ENCODE data around the gene HGD. TPM values are rescaled to one million over a fixed set of nuclear protein-coding genes. Genes with fewer than 3 reads are reported as not detected.

Gene HGD
- total RNA-seq, 1 experiment from 2014 or later: 0.59 TPM

- TF ChIP-seq, protein P1, sequence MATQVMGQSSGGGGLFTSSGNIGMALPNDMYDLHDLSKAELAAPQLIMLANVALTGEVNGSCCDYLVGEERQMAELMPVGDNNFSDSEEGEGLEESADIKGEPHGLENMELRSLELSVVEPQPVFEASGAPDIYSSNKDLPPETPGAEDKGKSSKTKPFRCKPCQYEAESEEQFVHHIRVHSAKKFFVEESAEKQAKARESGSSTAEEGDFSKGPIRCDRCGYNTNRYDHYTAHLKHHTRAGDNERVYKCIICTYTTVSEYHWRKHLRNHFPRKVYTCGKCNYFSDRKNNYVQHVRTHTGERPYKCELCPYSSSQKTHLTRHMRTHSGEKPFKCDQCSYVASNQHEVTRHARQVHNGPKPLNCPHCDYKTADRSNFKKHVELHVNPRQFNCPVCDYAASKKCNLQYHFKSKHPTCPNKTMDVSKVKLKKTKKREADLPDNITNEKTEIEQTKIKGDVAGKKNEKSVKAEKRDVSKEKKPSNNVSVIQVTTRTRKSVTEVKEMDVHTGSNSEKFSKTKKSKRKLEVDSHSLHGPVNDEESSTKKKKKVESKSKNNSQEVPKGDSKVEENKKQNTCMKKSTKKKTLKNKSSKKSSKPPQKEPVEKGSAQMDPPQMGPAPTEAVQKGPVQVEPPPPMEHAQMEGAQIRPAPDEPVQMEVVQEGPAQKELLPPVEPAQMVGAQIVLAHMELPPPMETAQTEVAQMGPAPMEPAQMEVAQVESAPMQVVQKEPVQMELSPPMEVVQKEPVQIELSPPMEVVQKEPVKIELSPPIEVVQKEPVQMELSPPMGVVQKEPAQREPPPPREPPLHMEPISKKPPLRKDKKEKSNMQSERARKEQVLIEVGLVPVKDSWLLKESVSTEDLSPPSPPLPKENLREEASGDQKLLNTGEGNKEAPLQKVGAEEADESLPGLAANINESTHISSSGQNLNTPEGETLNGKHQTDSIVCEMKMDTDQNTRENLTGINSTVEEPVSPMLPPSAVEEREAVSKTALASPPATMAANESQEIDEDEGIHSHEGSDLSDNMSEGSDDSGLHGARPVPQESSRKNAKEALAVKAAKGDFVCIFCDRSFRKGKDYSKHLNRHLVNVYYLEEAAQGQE (IDR thresholded peaks at IDR 0.05; ENCODE audit: low read depth): no peak
- no peak for TF ChIP-seq CTCF (IDR thresholded peaks at IDR 0.05 in 2 of 3, conservative IDR thresholded peaks at IDR 0.05 in 1 of 3; ENCODE audit: borderline replicate concordance in 1 of 3, insufficient read depth in 1 of 3, low read depth in 2 of 3, low read length in 2 of 3)
- no peak for TF ChIP-seq YY1 (IDR thresholded peaks at IDR 0.05; ENCODE audit: extremely low read depth, insufficient replicate concordance, low read depth, low read length)
- no peak for TF ChIP-seq FOSL1 (IDR thresholded peaks at IDR 0.05; ENCODE audit: low read depth)
Observed at GRCh38 chr3:120689395-120689794, 7.4 kb upstream of the HGD start (continued).

DNA sequence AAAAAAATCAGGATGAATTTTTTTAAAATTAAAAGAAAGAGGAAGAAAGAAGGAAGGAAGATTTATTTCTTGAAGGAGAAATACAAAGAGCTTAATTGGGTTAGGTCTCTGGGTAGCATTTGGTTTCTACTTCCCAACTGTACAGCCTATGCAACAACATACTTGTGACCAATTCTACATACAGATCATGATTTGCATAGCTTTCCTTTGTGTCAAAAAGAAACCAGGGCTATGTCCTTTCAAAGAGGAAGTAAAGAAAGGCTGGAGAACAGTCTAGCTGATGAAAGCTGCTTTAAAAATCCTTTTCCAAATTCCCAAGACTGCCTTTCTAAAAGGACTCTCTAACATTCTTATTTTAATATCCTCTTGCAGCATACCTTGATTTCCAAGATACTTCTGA lies 6.1 kb upstream of the HGD start:
- ChIA-PET CTCF (no interaction called here), POLR2A (no interaction called here), RAD21 (ENCODE audit: low non-redundant PET in 1 of 2, low total read pairs in 2 of 2, uncharacterized antibody in 2 of 2, unreplicated experiment in 2 of 2) (no interaction called here)
- DNase-seq (ENCODE audit: low read depth, low spot score) (no peak), ATAC-seq (no peak)
- no peak overlapping the region for H3K4me3 ChIP-seq (replicated peaks in 1 of 2; ENCODE audit: low read depth in 1 of 2, low read length in 2 of 2)
- no peak overlapping the region for H3K27ac ChIP-seq (ENCODE audit: low read depth, low read length)
- H3K36me3 ChIP-seq (ENCODE audit: control insufficient read depth in 1 of 2, insufficient read depth in 2 of 2, low read length in 2 of 2): peaks cover 0 to 5% of the 10 kb centered on the region in 2 experiments; a peak in 1 of 4 replicates
- H3K79me2 ChIP-seq (ENCODE audit: insufficient read depth, low read length): no peaks in the 10 kb centered on the region
- TF ChIP-seq JUND (IDR thresholded peaks at IDR 0.05): no peak
- TF ChIP-seq SRF (IDR thresholded peaks at IDR 0.05; ENCODE audit: low read depth): no peak
- no peaks in the 10 kb centered on the region for H4K20me1 ChIP-seq (ENCODE audit: insufficient read depth)
- H3K9me2 ChIP-seq (ENCODE audit: insufficient read depth): no peaks in the 10 kb centered on the region
- peaks cover under 1 to 2% of the 10 kb centered on the region in 2 experiments; a peak in 2 of 4 replicates for H3K4me1 ChIP-seq (ENCODE audit: control insufficient read depth in 1 of 2, insufficient read depth in 2 of 2, low read length in 2 of 2)
- intact Hi-C loops (cut with micrococcal nuclease): no loop called here
- H3K9ac ChIP-seq (ENCODE audit: low read length): no peak overlapping the region
- no peaks in the 10 kb centered on the region for H3K27me3 ChIP-seq (ENCODE audit: insufficient read depth, low read length)
- H3K9me3 ChIP-seq (ENCODE audit: control insufficient read depth in 1 of 2, insufficient read depth in 1 of 2, low read depth in 1 of 2, low read length in 2 of 2): no peaks in the 10 kb centered on the region
- no peak overlapping the region for H2AFZ ChIP-seq (ENCODE audit: low read depth, low read length, poor library complexity, severe bottlenecking)
- no peak overlapping the region for H3K4me2 ChIP-seq (ENCODE audit: low read length)
- BruUV-seq (replicated peaks): TSS peak; percentile 9
